ENCODE measurements around the gene THAP3.

Gene THAP3

GRCh38 chr1:6673816-6674398 lies 49.2 kb downstream of the THAP3 start:
- DNase-seq (ENCODE audit: extremely low read depth, low read depth) = no peak
- TF ChIP-seq CTCF (IDR thresholded peaks at IDR 0.05; ENCODE audit: low read depth, low read length) = no peak

GRCh38 chr1:6674771-6675170 lies 50.1 kb downstream of the THAP3 start:
- no peak for DNase-seq (ENCODE audit: extremely low read depth, low read depth)
- no peak for TF ChIP-seq CTCF (IDR thresholded peaks at IDR 0.05; ENCODE audit: low read depth, low read length)

- DNase-seq (ENCODE audit: extremely low read depth, low read depth) = no peak
- no peak for TF ChIP-seq CTCF (IDR thresholded peaks at IDR 0.05; ENCODE audit: low read depth, low read length)
Observed at GRCh38 chr1:6675941-6676340, 51.3 kb downstream of the THAP3 start.

Measured in AG09319 (cell line).